ENCODE measurements around the gene DGKD. TPM values are rescaled to one million over a fixed set of nuclear protein-coding genes. Genes with fewer than 3 reads are reported as not detected.

The DGKD gene
- total RNA-seq, 1 experiment from 2014 or later, result 52.0 TPM

DNA sequence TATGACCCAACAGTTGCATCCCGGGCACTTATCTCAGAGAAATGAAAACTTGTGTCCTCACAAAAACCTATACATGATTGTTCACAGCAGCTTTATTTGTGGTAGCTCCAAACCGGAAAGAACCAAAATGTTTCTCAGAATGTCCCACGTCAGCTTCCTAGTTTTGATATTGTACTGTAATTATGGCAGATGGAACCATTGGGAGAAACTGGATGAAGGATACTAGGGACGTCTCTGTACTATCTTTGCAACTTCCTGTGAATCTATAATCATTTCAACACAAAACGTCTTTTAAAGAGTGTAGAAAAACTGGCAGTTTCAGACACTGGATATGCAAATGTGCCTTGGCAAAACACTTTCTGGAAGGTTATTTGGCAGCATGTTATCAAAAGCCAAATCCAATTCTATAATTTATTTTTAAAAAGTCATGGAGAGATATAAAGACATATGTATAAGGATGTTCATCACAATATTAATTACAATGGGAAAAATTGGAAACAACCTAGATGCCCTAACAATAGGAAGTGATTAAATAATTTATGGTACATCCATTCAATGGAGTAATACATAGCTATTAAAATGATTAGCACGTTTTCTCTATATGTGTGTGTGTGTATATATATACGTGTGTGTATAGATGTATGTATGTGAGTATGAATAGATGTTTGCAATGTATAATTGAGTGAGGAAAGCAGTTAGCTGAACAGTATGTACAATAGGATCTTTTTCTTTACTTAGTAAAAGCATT is 36.9 kb upstream of the DGKD start (continued):
- TF ChIP-seq, protein P1, sequence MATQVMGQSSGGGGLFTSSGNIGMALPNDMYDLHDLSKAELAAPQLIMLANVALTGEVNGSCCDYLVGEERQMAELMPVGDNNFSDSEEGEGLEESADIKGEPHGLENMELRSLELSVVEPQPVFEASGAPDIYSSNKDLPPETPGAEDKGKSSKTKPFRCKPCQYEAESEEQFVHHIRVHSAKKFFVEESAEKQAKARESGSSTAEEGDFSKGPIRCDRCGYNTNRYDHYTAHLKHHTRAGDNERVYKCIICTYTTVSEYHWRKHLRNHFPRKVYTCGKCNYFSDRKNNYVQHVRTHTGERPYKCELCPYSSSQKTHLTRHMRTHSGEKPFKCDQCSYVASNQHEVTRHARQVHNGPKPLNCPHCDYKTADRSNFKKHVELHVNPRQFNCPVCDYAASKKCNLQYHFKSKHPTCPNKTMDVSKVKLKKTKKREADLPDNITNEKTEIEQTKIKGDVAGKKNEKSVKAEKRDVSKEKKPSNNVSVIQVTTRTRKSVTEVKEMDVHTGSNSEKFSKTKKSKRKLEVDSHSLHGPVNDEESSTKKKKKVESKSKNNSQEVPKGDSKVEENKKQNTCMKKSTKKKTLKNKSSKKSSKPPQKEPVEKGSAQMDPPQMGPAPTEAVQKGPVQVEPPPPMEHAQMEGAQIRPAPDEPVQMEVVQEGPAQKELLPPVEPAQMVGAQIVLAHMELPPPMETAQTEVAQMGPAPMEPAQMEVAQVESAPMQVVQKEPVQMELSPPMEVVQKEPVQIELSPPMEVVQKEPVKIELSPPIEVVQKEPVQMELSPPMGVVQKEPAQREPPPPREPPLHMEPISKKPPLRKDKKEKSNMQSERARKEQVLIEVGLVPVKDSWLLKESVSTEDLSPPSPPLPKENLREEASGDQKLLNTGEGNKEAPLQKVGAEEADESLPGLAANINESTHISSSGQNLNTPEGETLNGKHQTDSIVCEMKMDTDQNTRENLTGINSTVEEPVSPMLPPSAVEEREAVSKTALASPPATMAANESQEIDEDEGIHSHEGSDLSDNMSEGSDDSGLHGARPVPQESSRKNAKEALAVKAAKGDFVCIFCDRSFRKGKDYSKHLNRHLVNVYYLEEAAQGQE (IDR thresholded peaks at IDR 0.05; ENCODE audit: low read depth), result no peak
- no peak for TF ChIP-seq POLR2AphosphoS5 (IDR thresholded peaks at IDR 0.05; ENCODE audit: low read depth, low read length)
- TF ChIP-seq, protein P2, sequence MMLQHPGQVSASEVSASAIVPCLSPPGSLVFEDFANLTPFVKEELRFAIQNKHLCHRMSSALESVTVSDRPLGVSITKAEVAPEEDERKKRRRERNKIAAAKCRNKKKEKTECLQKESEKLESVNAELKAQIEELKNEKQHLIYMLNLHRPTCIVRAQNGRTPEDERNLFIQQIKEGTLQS (IDR thresholded peaks at IDR 0.05), result no peak
- no peak for TF ChIP-seq ZNF274 (IDR thresholded peaks at IDR 0.05; ENCODE audit: low read depth, low read length)
- no peak for TF ChIP-seq SP1 (IDR thresholded peaks at IDR 0.05; ENCODE audit: low read depth)
- no peak for TF ChIP-seq RAD21 (IDR thresholded peaks at IDR 0.05; ENCODE audit: low read depth)

DNA sequence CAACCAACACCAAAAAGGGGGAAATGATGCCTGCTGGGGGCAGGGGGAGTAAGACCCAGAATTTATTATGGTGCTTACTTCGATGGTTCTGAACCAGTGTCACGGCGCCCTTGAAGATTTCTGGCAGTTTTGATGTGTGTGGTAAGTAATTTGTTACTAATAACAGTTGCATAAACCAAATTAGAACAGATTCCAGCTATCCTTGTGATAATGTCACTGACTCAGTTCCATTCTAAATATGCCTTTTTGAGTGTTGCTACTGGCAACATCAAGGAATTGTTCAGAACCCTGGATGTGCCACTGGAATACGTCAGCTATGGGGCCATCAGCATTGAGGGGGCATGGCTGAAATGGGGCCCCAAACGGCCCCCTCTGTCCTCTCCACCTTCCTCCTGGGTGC is 35.0 kb upstream of the DGKD start:
- ATAC-seq (no peak), DNase-seq (ENCODE audit: low read depth, low spot score) (no peak)
- intact Hi-C loops (cut with micrococcal nuclease), result no loop called here
- H3K4me1 ChIP-seq (ENCODE audit: control insufficient read depth in 1 of 2, insufficient read depth in 2 of 2, low read length in 2 of 2), result no peaks in the 10 kb centered on the region
- no peaks in the 10 kb centered on the region for H3K27me3 ChIP-seq (ENCODE audit: insufficient read depth, low read length)
- no TSS peak for BruUV-seq (replicated peaks)
- H3K9me2 ChIP-seq (ENCODE audit: insufficient read depth), result no peaks in the 10 kb centered on the region
- H3K9me3 ChIP-seq (ENCODE audit: control insufficient read depth in 1 of 2, insufficient read depth in 1 of 2, low read depth in 1 of 2, low read length in 2 of 2), result no peaks in the 10 kb centered on the region
- H3K36me3 ChIP-seq (ENCODE audit: control insufficient read depth in 1 of 2, insufficient read depth in 2 of 2, low read length in 2 of 2), result no peaks in the 10 kb centered on the region
- no peaks in the 10 kb centered on the region for H3K79me2 ChIP-seq (ENCODE audit: insufficient read depth, low read length)
- H3K4me2 ChIP-seq (ENCODE audit: low read length), result no peak overlapping the region
- no peak overlapping the region for H3K27ac ChIP-seq (ENCODE audit: low read depth, low read length)
- H3K4me3 ChIP-seq (replicated peaks in 1 of 2; ENCODE audit: low read depth in 1 of 2, low read length in 2 of 2), result no peak overlapping the region
- CTCF ChIA-PET, result no interaction called here
- no peak for TF ChIP-seq POLR2AphosphoS5 (IDR thresholded peaks at IDR 0.05; ENCODE audit: low read depth, low read length)
- TF ChIP-seq SP1 (IDR thresholded peaks at IDR 0.05; ENCODE audit: low read depth), result no peak
- no peak for TF ChIP-seq FOSL1 (IDR thresholded peaks at IDR 0.05; ENCODE audit: low read depth)
- TF ChIP-seq SIN3A (IDR thresholded peaks at IDR 0.05; ENCODE audit: low read depth), result no peak
- no peak for TF ChIP-seq EZH2phosphoT487 (IDR thresholded peaks at IDR 0.05; ENCODE audit: borderline replicate concordance)
- TF ChIP-seq CBX3 (IDR thresholded peaks at IDR 0.05; ENCODE audit: low read depth), result no peak
- no peak for TF ChIP-seq JUND (IDR thresholded peaks at IDR 0.05)
- H3K9ac ChIP-seq (ENCODE audit: low read length), result no peak overlapping the region
- H2AFZ ChIP-seq (ENCODE audit: low read depth, low read length, poor library complexity, severe bottlenecking), result no peak overlapping the region
- H4K20me1 ChIP-seq (ENCODE audit: insufficient read depth), result no peaks in the 10 kb centered on the region
- POLR2A ChIA-PET, result no interaction called here
- RAD21 ChIA-PET (ENCODE audit: low non-redundant PET in 1 of 2, low total read pairs in 2 of 2, uncharacterized antibody in 2 of 2, unreplicated experiment in 2 of 2), result no interaction called here
